Measurements from ENCODE around the gene WDPCP. TPM values are rescaled to one million over a fixed set of nuclear protein-coding genes. Genes with fewer than 3 reads are reported as not detected.

Gene WDPCP
- total RNA-seq, 1 donor from 2014 or later: 4.3 TPM

- H3K9me3 Mint-ChIP-seq (ENCODE audit: unreplicated experiment): no peaks in the 10 kb centered on the region
These were observed 494.8 kb downstream of the WDPCP start for GRCh38 chr2:63093502-63093901.

GRCh38 chr2:63092857-63093256 is 495.4 kb downstream of the WDPCP start:
- TF ChIP-seq CTCF (IDR thresholded peaks at IDR 0.05; ENCODE audit: partially characterized antibody, unreplicated experiment): no peak
- Mint-ChIP-seq H3K4me1 (ENCODE audit: low read depth, unreplicated experiment) (no peaks in the 10 kb centered on the region), H3K27me3 (ENCODE audit: unreplicated experiment) (peaks cover 2% of the 10 kb centered on the region), H3K27ac (ENCODE audit: unreplicated experiment) (no peak overlapping the region), H3K4me3 (ENCODE audit: unreplicated experiment) (no peak overlapping the region), H3K36me3 (ENCODE audit: unreplicated experiment) (no peaks in the 10 kb centered on the region), H3K9me3 (ENCODE audit: unreplicated experiment) (no peaks in the 10 kb centered on the region)
- no peak for DNase-seq

More at GRCh38 chr2:63093502-63093901, 494.8 kb downstream of the WDPCP start:
- H3K4me1 Mint-ChIP-seq (ENCODE audit: low read depth, unreplicated experiment): no peaks in the 10 kb centered on the region
- no peak for TF ChIP-seq CTCF (IDR thresholded peaks at IDR 0.05; ENCODE audit: partially characterized antibody, unreplicated experiment)
- no peaks in the 10 kb centered on the region for H3K36me3 Mint-ChIP-seq (ENCODE audit: unreplicated experiment)
- H3K4me3 Mint-ChIP-seq (ENCODE audit: unreplicated experiment): no peak overlapping the region
- no peak for DNase-seq
- H3K27ac Mint-ChIP-seq (ENCODE audit: unreplicated experiment): no peak overlapping the region
- H3K27me3 Mint-ChIP-seq (ENCODE audit: unreplicated experiment): peaks cover 2% of the 10 kb centered on the region

GRCh38 chr2:63092401-63092800 is 495.9 kb downstream of the WDPCP start:
- H3K9me3 Mint-ChIP-seq (ENCODE audit: unreplicated experiment): no peaks in the 10 kb centered on the region
- peaks cover 2% of the 10 kb centered on the region for H3K27me3 Mint-ChIP-seq (ENCODE audit: unreplicated experiment)
- H3K36me3 Mint-ChIP-seq (ENCODE audit: unreplicated experiment): no peaks in the 10 kb centered on the region
- no peak overlapping the region for H3K4me3 Mint-ChIP-seq (ENCODE audit: unreplicated experiment)
- H3K27ac Mint-ChIP-seq (ENCODE audit: unreplicated experiment): no peak overlapping the region
- DNase-seq: no peak
- no peaks in the 10 kb centered on the region for H3K4me1 Mint-ChIP-seq (ENCODE audit: low read depth, unreplicated experiment)
- TF ChIP-seq CTCF (IDR thresholded peaks at IDR 0.05; ENCODE audit: partially characterized antibody, unreplicated experiment): no peak

GRCh38 chr2:63086687-63087086 is 501.6 kb downstream of the WDPCP start:
- DNase-seq: no peak
- no peaks in the 10 kb centered on the region for H3K9me3 Mint-ChIP-seq (ENCODE audit: unreplicated experiment)
- H3K27ac Mint-ChIP-seq (ENCODE audit: unreplicated experiment): no peak overlapping the region
- H3K4me1 Mint-ChIP-seq (ENCODE audit: low read depth, unreplicated experiment): no peaks in the 10 kb centered on the region
- no peak for TF ChIP-seq CTCF (IDR thresholded peaks at IDR 0.05; ENCODE audit: partially characterized antibody, unreplicated experiment)
- no peaks in the 10 kb centered on the region for H3K36me3 Mint-ChIP-seq (ENCODE audit: unreplicated experiment)
- H3K27me3 Mint-ChIP-seq (ENCODE audit: unreplicated experiment): peaks cover 2% of the 10 kb centered on the region
- H3K4me3 Mint-ChIP-seq (ENCODE audit: unreplicated experiment): no peak overlapping the region

GRCh38 chr2:63081404-63081803 is 506.9 kb downstream of the WDPCP start:
- Mint-ChIP-seq H3K27ac (ENCODE audit: unreplicated experiment) (no peak overlapping the region), H3K36me3 (ENCODE audit: unreplicated experiment) (no peaks in the 10 kb centered on the region), H3K27me3 (ENCODE audit: unreplicated experiment) (no peaks in the 10 kb centered on the region), H3K4me3 (ENCODE audit: unreplicated experiment) (no peak overlapping the region), H3K4me1 (ENCODE audit: low read depth, unreplicated experiment) (no peaks in the 10 kb centered on the region), H3K9me3 (ENCODE audit: unreplicated experiment) (no peaks in the 10 kb centered on the region)
- no peak for TF ChIP-seq CTCF (IDR thresholded peaks at IDR 0.05; ENCODE audit: partially characterized antibody, unreplicated experiment)
- DNase-seq: no peak
